ENCODE results near the gene SORCS2.

Gene SORCS2

GRCh38 chr4:7634661-7635251, 442.4 kb downstream of the SORCS2 start:
- Histone ChIP-seq H3K36me3 (ENCODE audit: control insufficient read depth in 2 of 2, insufficient read depth in 1 of 2, low read length in 2 of 2) (no peaks in the 10 kb centered on the region), H3K4me3 (ENCODE audit: low read depth, low read length) (no peak overlapping the region), H3K9me3 (ENCODE audit: control insufficient read depth, insufficient read depth, low read depth, low read length) (no peaks in the 10 kb centered on the region), H3K4me1 (ENCODE audit: control insufficient read depth, insufficient read depth, low read length) (no peaks in the 10 kb centered on the region), H3K27ac (ENCODE audit: extremely low read depth, low read depth, low read length) (no peak overlapping the region)
- no peak for TF ChIP-seq ZNF488 (tag by site-specific recombination; IDR thresholded peaks at IDR 0.05)
- TF ChIP-seq MEIS1 (CRISPR knock-in tag; IDR thresholded peaks at IDR 0.05; ENCODE audit: borderline replicate concordance) = no peak
- TF ChIP-seq ZNF548 (tag by site-specific recombination; IDR thresholded peaks at IDR 0.05) = no peak
- TF ChIP-seq ZNF521 (tag by site-specific recombination; IDR thresholded peaks at IDR 0.05) = no peak
- no peak for TF ChIP-seq PRDM2 (tag by site-specific recombination; IDR thresholded peaks at IDR 0.05; ENCODE audit: borderline replicate concordance)
- no peak for TF ChIP-seq ATF2 (tag by site-specific recombination; IDR thresholded peaks at IDR 0.05; ENCODE audit: low read depth)
- no peak for TF ChIP-seq ZNF530 (tag by site-specific recombination; IDR thresholded peaks at IDR 0.05; ENCODE audit: low read depth)
- TF ChIP-seq ZBTB26 (tag by site-specific recombination; optimal IDR thresholded peaks at IDR 0.05) = no peak
- TF ChIP-seq SP2 (tag by site-specific recombination; IDR thresholded peaks at IDR 0.05) = no peak
- no peak for TF ChIP-seq ZNF580 (tag by site-specific recombination; IDR thresholded peaks at IDR 0.05)
- TF ChIP-seq ZNF19 (tag by site-specific recombination; IDR thresholded peaks at IDR 0.05; ENCODE audit: low read depth) = no peak
- no peak for TF ChIP-seq ZNF114 (tag by site-specific recombination; IDR thresholded peaks at IDR 0.05)
- TF ChIP-seq ZNF555 (tag by site-specific recombination; conservative IDR thresholded peaks at IDR 0.05) = no peak
- no peak for TF ChIP-seq ZNF549 (tag by site-specific recombination; IDR thresholded peaks at IDR 0.05)
- TF ChIP-seq ZNF529 (tag by site-specific recombination; IDR thresholded peaks at IDR 0.05; ENCODE audit: insufficient replicate concordance) = no peak
- TF ChIP-seq ZNF26 (tag by site-specific recombination; IDR thresholded peaks at IDR 0.05) = no peak
- TF ChIP-seq ZBTB11 (tag by site-specific recombination; conservative IDR thresholded peaks at IDR 0.05; ENCODE audit: low read depth) = no peak
- ChIA-PET CTCF (interaction anchor here (0.6 to 1.6 kb wide), 3 partner anchors 16 to 1935 kb away, joined by 3 to 4 read pairs (median 3); no protein-coding TSS in a partner anchor), POLR2A (no interaction called here)

Data from HEK293 (cell line).